H1 (cell line): Measurements from ENCODE around the gene DCP2. TPM values are rescaled to one million over a fixed set of nuclear protein-coding genes. Genes with fewer than 3 reads are reported as not detected.

Experiments
- CTCF ChIA-PET: fragments of 300-600 bp; sonication (Branson Sonifier 250); formaldehyde crosslinking; loops from one replicate; lab custom pipeline; 2021; ENCODE audit not compliant: partially characterized antibody; lab: Charles Lee
- POLR2A ChIA-PET: fragments of 300-600 bp; sonication (Branson Sonifier 250); formaldehyde crosslinking; loops from one replicate; lab custom pipeline; 2021; ENCODE audit warnings: inconsistent platforms; ENCODE audit not compliant: partially characterized antibody; lab: Charles Lee
- DNase-seq, 2 experiments: peaks; one replicate each; pipeline versions ENCODE4 v3.0.0 to v3.0.0-alpha.2; 2010 to 2022; ENCODE audit warnings: low spot score in 2 of 2, low read depth in 1 of 2, mixed read lengths in 1 of 2
- FAIRE-seq: peaks from 2 replicates; lab custom pipeline; 2011; peaks lifted over from hg19 to GRCh38; lab: Jason Lieb, UNC
- H2AFZ ChIP-seq: 2 replicates; pipeline ENCODE4 v1.8.1; 2012; ENCODE audit warnings: low read length, inconsistent platforms
- H2AK5ac ChIP-seq: 2 replicates; pipeline ENCODE4 v1.6.1; 2013; ENCODE audit warnings: low read depth, low read length
- H2BK120ac ChIP-seq: replicated peaks from 2 replicates; pipeline ENCODE3; 2013; ENCODE audit warnings: low read depth, low read length, inconsistent platforms
- H2BK12ac ChIP-seq: 2 replicates; pipeline ENCODE4 v1.6.1; 2013; ENCODE audit warnings: low read depth, low read length
- H2BK15ac ChIP-seq: 2 replicates; pipeline ENCODE4 v1.6.1; 2013; ENCODE audit warnings: low read length
- H2BK20ac ChIP-seq: 2 replicates; pipeline ENCODE4 v1.6.1; 2013; ENCODE audit warnings: low read length
- H2BK5ac ChIP-seq: 2 replicates; pipeline ENCODE4 v1.6.1; 2013; ENCODE audit warnings: low read depth, low read length
- H3K14ac ChIP-seq: 2 replicates; pipeline ENCODE4 v1.6.1; 2013; ENCODE audit warnings: inconsistent platforms; ENCODE audit not compliant: insufficient read length
- H3K18ac ChIP-seq: 2 replicates; pipeline ENCODE4 v1.6.1; 2013; ENCODE audit warnings: low read length; ENCODE audit errors: extremely low read depth
- H3K23ac ChIP-seq: 2 replicates; pipeline ENCODE4 v1.6.1; 2013; ENCODE audit warnings: inconsistent platforms; ENCODE audit not compliant: insufficient read length
- H3K23me2 ChIP-seq: 2 replicates; pipeline ENCODE4 v1.6.1; 2013; ENCODE audit warnings: low read depth, low read length
- H3K27ac ChIP-seq: 2 replicates; pipeline ENCODE4 v1.6.1; 2011; ENCODE audit warnings: low read depth, low read length, inconsistent platforms
- H3K27me3 ChIP-seq, 4 experiments: replicated peaks in 1 of 4; 1 replicate in 1 of 4; 2 replicates in 3 of 4; pipeline versions ENCODE4 v1.6.1 to v1.8.1; 2011 to 2013; ENCODE audit warnings: low read length in 3 of 4, mild to moderate bottlenecking in 3 of 4, inconsistent platforms in 2 of 4, mixed read lengths in 2 of 4, moderate library complexity in 1 of 4; ENCODE audit not compliant: control insufficient read depth in 3 of 4, insufficient read depth in 3 of 4; ENCODE audit errors: extremely low read depth in 1 of 4
- H3K36me3 ChIP-seq, 4 experiments: 2 replicates each; pipeline versions ENCODE4 v1.6.1 to v1.8.1; 2011 to 2013; ENCODE audit warnings: mild to moderate bottlenecking in 4 of 4, low read length in 3 of 4, moderate library complexity in 2 of 4, control low read depth in 1 of 4, inconsistent platforms in 1 of 4; ENCODE audit not compliant: insufficient read depth in 4 of 4, control insufficient read depth in 2 of 4
- H3K4ac ChIP-seq: replicated peaks from 2 replicates; pipeline ENCODE3; 2013; ENCODE audit warnings: low read length, low read depth, mixed read lengths, inconsistent platforms; ENCODE audit not compliant: insufficient read length
- H3K4me1 ChIP-seq, 4 experiments: replicated peaks in 1 of 4; 1 replicate in 1 of 4; 2 replicates in 3 of 4; pipeline versions ENCODE4 v1.6.1 to v1.8.1; 2011 to 2013; ENCODE audit warnings: low read length in 3 of 4, inconsistent platforms in 2 of 4, mixed read lengths in 1 of 4; ENCODE audit not compliant: insufficient read depth in 4 of 4, control insufficient read depth in 3 of 4
- H3K4me2 ChIP-seq, 2 experiments: 2 replicates each; pipeline versions ENCODE4 v1.6.1 to v1.8.1; 2011 to 2013; ENCODE audit warnings: low read depth in 2 of 2, low read length in 2 of 2, control low read depth in 1 of 2, inconsistent platforms in 1 of 2, mild to moderate bottlenecking in 1 of 2; ENCODE audit not compliant: insufficient read depth in 1 of 2
- H3K4me3 ChIP-seq, 4 experiments: fragments of 200-600, 300-600 bp in 1 of 4; sonication (generic), shearing (Covaris generic), sonication (Bioruptor Twin) in 1 of 4; 2 replicates each; pipeline versions ENCODE4 v1.5.1 to v1.8.1; 2011 to 2016; ENCODE audit warnings: low read length in 4 of 4, low read depth in 3 of 4, control low read depth in 2 of 4, inconsistent platforms in 2 of 4, mild to moderate bottlenecking in 2 of 4, mixed read lengths in 1 of 4, moderate library complexity in 1 of 4; ENCODE audit not compliant: insufficient read depth in 2 of 4; ENCODE audit errors: extremely low read depth in 1 of 4
- H3K56ac ChIP-seq: replicated peaks from 2 replicates; pipeline ENCODE3; 2013; ENCODE audit warnings: low read depth, mild to moderate bottlenecking, mixed read lengths, low read length, inconsistent platforms; ENCODE audit not compliant: insufficient read length
- H3K79me1 ChIP-seq: 2 replicates; pipeline ENCODE4 v1.6.1; 2013; ENCODE audit warnings: low read depth, low read length, control low read depth
- H3K79me2 ChIP-seq, 2 experiments: 2 replicates each; pipeline versions ENCODE4 v1.6.1 to v1.8.1; 2012 to 2013; ENCODE audit warnings: low read length in 2 of 2, mild to moderate bottlenecking in 2 of 2, inconsistent platforms in 1 of 2; ENCODE audit not compliant: insufficient read depth in 2 of 2, control insufficient read depth in 1 of 2
- H3K9ac ChIP-seq, 4 experiments: replicated peaks in 1 of 4; 1 replicate in 1 of 4; 2 replicates in 3 of 4; pipeline versions ENCODE4 v1.6.1 to v1.8.1; 2011 to 2013; ENCODE audit warnings: low read depth in 3 of 4, low read length in 3 of 4, control low read depth in 2 of 4, mild to moderate bottlenecking in 2 of 4, moderate library complexity in 2 of 4, inconsistent platforms in 1 of 4; ENCODE audit errors: extremely low read depth in 1 of 4
- H3K9me3 ChIP-seq, 2 experiments: 2 replicates each; pipeline versions ENCODE4 v1.6.1 to v1.8.1; 2012 to 2013; ENCODE audit warnings: mild to moderate bottlenecking in 2 of 2, moderate library complexity in 2 of 2, control low read depth in 1 of 2, inconsistent platforms in 1 of 2, low read depth in 1 of 2, low read length in 1 of 2, mixed read lengths in 1 of 2; ENCODE audit not compliant: insufficient read depth in 2 of 2
- H4K20me1 ChIP-seq, 2 experiments: replicated peaks in 1 of 2; 2 replicates each; pipeline versions ENCODE3 to v1.8.1; 2011 to 2013; ENCODE audit warnings: inconsistent platforms in 2 of 2, low read length in 2 of 2, mild to moderate bottlenecking in 1 of 2; ENCODE audit not compliant: insufficient read depth in 2 of 2, control insufficient read depth in 1 of 2
- H4K5ac ChIP-seq: 2 replicates; pipeline ENCODE4 v1.6.1; 2013; ENCODE audit warnings: low read length, low read depth, mixed read lengths, inconsistent platforms; ENCODE audit not compliant: insufficient read length
- H4K8ac ChIP-seq: 2 replicates; pipeline ENCODE4 v1.8.0; 2013; ENCODE audit warnings: mild to moderate bottlenecking, moderate library complexity, low read length, inconsistent platforms; ENCODE audit not compliant: insufficient read depth; ENCODE audit errors: extremely low read depth
- H4K91ac ChIP-seq: replicated peaks from 2 replicates; pipeline ENCODE3; 2013; ENCODE audit warnings: low read length, mixed read lengths, inconsistent platforms; ENCODE audit not compliant: insufficient read length
- CTBP2 ChIP-seq: IDR thresholded peaks from 2 replicates; pipeline ENCODE4 v1.7.0; 2011; ENCODE audit warnings: borderline replicate concordance, mild to moderate bottlenecking, moderate library complexity, mixed read lengths, low read length; ENCODE audit not compliant: insufficient read depth, insufficient read length
- SP4 ChIP-seq: IDR thresholded peaks from 2 replicates; pipeline ENCODE4 v1.6.1; 2012; ENCODE audit warnings: low read length, inconsistent platforms
- SUZ12 ChIP-seq: fragments of 200-600 bp; sonication (generic); IDR thresholded peaks from 2 replicates; pipeline ENCODE4 v1.6.1; 2012; ENCODE audit warnings: mild to moderate bottlenecking, inconsistent platforms, low read length, moderate library complexity, mixed read lengths
- WGBS, 2 experiments: shearing (Covaris generic) in 1 of 2; methylation state at CpG; one replicate each; pipeline versions ENCODE4 v1.1.6 to v1.1.7; 2013 to 2015; ENCODE audit warnings: low lambda C conversion rate in 2 of 2, mixed read lengths in 2 of 2, inconsistent platforms in 1 of 2, low coverage in 1 of 2, missing lambda C conversion rate in 1 of 2; ENCODE audit not compliant: insufficient replicate concordance in 2 of 2, insufficient coverage in 1 of 2, insufficient read length in 1 of 2; ENCODE audit errors: extremely low coverage in 1 of 2, missing lambda C conversion rate in 1 of 2; 5-methylcytosine and 5-hydroxymethylcytosine counted together
- polyA plus RNA-seq, 7 experiments: library from polyadenylated mRNA; depleted of rRNA in 3 of 7; stranded (reverse) in 5 of 7; unstranded in 2 of 7; fragments of >200 nt in 5 of 7; fragments of 200-250 nt in 2 of 7; gene quantifications; 1 replicate in 5 of 7; 2 replicates in 1 of 7; 4 replicates in 1 of 7; pipeline versions ENCODE4 v1.2.1 to v1.2.3, GENCODE V29; 2011 to 2013; ENCODE audit warnings: missing spikeins in 2 of 7, mixed read lengths in 2 of 7
- total RNA-seq: library from RNA; stranded (reverse); fragmentation: NEBNext Ultra II Directional; extraction: Animal tissue kit (Norgen Biotek cat#: 25700); gene quantifications from 2 replicates; pipeline ENCODE4 v1.2.1, GENCODE V29; 2021

DCP2 gene
- total and polyA plus RNA-seq, 2 of the 8 experiments (the other 6 are each of a cell fraction or from before 2014, with no cell fraction given): 14.4 to 162 TPM

GRCh38 chr5:112951124-112951702 is 25.4 kb upstream of the DCP2 start:
- Histone ChIP-seq H4K20me1 (no peaks in the 10 kb centered on the region), H3K4me2 (no peak overlapping the region), H3K27me3 (no peaks in the 10 kb centered on the region), H3K79me1 (no peaks in the 10 kb centered on the region), H3K4me3 (no peak overlapping the region), H2AK5ac (no peak overlapping the region), H2BK20ac (no peak overlapping the region), H4K91ac (no peak overlapping the region), H3K56ac (no peak overlapping the region), H2BK5ac (no peak overlapping the region), H3K36me3 (no peaks in the 10 kb centered on the region), H2AFZ (no peak overlapping the region), H3K18ac (no peak overlapping the region), H2BK15ac (no peak overlapping the region), H3K79me2 (no peaks in the 10 kb centered on the region), H2BK12ac (no peak overlapping the region), H3K27ac (no peak overlapping the region), H3K23ac (no peak overlapping the region), H3K23me2 (no peaks in the 10 kb centered on the region), H4K5ac (no peak overlapping the region), H4K8ac (no peak overlapping the region), H3K4me1 (no peaks in the 10 kb centered on the region), H3K9ac (no peak overlapping the region), H3K4ac (no peak overlapping the region), H2BK120ac (no peak overlapping the region), H3K14ac (no peak overlapping the region), H3K9me3 (peaks cover 3 to 9% of the 10 kb centered on the region in 2 experiments; a peak in 3 of 4 replicates)
- WGBS, 2 experiments: 94% methylated on average over 12 of the region's 12 CpGs; no CpG with 5 or more reads in 1 of the 2 experiments
- CTCF ChIA-PET: no interaction called here
- DNase-seq (no peak), FAIRE-seq (no peak)
- no peak for TF ChIP-seq CTBP2
- TF ChIP-seq SP4: no peak
- no peak for TF ChIP-seq SUZ12
- POLR2A ChIA-PET: no interaction called here
